HG03196 (cell line): Measurements from ENCODE around the gene BFSP2.

ENCODE experiments used
- ATAC-seq: cut with Tn5 transposase; IDR thresholded peaks from one replicate; pipeline ENCODE4 v1.9.1; 2021; ENCODE audit not compliant: unreplicated experiment

The BFSP2 gene, protein sequence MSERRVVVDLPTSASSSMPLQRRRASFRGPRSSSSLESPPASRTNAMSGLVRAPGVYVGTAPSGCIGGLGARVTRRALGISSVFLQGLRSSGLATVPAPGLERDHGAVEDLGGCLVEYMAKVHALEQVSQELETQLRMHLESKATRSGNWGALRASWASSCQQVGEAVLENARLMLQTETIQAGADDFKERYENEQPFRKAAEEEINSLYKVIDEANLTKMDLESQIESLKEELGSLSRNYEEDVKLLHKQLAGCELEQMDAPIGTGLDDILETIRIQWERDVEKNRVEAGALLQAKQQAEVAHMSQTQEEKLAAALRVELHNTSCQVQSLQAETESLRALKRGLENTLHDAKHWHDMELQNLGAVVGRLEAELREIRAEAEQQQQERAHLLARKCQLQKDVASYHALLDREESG

DNA sequence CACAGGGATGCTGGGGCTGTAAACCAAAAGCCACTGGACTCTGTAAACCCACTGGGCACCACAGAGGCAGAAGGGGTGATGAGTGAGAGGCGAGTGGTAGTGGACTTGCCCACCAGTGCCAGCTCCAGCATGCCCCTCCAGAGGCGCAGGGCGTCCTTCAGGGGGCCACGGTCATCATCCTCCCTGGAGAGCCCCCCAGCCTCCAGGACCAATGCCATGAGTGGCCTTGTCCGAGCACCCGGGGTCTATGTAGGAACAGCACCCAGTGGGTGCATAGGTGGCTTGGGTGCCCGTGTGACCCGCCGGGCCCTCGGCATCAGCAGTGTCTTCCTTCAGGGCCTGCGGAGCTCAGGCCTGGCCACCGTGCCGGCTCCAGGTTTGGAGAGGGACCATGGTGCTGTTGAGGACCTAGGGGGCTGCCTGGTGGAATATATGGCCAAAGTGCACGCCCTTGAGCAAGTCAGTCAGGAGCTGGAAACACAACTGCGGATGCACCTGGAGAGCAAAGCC lies at the start of gene BFSP2:
BFSP2 (plus strand) TSS at position 51 of the 510 bp plus-strand sequence; CDS start at position 79, 28 bp downstream.
- no peak for ATAC-seq

DNA sequence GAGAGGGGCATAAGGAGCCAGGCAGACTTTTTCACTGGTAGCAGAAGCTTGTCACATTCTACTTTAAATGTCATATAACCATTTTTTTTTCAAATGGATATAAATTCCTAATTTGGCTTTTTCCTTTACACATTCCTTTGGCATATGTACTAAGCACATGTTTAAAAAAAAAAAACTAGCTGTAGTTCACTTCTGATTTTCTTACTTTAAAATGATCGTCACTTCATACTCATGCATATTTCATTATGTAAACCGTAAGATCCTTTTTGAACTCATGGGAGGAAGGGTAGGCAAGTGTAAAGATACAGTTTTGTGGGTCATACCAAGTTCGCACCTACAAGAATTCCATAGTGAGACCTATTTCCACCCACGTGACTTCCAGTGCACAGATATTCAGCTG lies 45.1 kb upstream of the BFSP2 start:
- no peak for ATAC-seq

DNA sequence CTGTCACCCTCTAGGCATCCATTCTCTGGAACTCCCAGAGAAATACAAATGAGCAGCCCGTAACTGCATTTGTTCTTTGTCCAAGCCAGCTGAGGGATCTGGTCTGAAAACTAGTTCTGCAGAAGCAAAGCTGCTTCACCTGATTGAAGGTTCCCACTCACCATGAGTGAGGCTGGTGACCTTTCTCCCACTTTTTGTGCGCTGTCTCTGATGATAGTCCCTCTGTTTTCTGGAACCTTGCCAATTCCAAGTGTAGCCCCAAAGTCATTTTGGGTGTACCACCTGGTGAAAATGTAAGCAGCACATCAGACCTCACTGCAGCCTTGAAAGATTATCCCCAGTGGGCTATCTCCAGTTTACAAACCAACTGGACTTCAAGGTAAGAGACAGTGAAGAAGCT lies 39.4 kb upstream of the BFSP2 start:
- no peak for ATAC-seq

DNA sequence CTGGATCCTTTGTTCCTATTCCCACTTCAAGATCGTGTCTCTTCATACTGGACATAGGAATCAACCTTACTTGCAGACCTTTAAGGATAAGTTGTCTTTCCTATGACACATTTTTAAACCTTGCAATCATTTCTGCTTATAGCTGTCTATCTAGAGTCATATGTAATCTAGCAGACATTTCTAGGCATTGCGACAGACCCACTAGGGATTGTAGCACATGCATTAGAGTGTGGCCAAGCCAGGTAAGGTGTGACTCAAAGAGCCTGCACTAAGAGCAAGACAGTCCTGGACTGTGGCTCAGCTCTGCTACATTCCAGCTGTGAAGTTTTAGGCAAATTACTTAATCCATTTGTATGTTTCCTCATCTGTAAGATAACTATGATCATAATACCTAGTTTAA lies 38.8 kb upstream of the BFSP2 start:
- no peak for ATAC-seq

DNA sequence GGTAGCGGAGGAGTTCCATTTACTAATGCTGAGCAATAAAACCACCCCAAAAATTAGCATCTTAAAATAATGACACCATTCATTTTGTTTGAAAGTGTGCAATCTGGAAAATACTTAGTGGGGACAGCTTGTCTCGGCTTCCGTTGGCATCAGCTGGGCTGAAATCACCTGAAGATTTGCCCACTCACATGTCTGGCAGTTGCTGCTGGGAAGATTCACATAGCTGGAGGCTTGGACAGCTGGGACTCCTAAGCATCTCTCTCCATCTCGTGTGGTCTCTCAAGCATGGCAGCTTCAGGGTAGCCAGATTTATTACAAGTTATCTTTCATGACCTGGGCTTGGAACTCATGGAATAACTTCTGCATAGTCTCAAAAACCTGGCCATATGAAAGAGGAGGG lies 38.4 kb upstream of the BFSP2 start:
- ATAC-seq = no peak

DNA sequence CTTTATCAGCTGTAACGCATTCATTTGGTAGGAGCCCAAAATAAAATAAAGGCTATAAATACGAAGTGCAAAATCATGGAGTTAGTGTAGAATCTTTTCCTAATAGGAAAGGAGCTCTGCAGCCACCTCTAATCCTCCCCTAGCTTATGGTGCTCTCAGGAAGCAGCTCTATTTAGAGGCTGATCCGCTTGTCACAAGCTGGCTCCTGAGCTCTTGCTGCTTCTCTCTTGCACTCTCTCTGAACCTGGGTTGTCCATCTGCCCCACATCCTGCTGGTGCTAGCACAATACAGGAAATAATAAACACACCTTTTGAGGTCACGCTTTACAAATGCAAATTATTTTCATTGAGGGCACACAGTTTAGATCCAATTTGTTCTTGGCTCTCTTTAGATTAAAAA lies 37.3 kb upstream of the BFSP2 start:
- ATAC-seq = no peak

DNA sequence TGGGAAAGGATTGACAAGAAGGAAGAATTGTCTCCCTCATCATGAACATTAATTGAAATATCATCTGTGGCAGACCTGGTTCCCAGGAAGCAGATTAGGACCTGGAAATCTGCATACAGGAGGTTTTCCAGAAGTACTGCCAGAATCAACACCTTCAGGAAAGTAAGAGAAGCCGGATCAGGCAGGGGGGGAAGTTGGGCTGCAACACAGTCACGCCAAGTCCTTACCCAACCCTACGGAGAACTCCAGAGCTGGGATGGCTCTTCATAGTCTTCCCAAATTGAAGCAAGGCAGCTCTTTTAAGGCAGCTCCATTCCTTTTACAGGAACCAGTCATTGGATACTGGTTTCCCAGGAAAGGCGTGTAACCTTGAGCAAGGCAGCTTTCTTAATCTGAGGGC lies 35.2 kb upstream of the BFSP2 start:
- no peak for ATAC-seq

DNA sequence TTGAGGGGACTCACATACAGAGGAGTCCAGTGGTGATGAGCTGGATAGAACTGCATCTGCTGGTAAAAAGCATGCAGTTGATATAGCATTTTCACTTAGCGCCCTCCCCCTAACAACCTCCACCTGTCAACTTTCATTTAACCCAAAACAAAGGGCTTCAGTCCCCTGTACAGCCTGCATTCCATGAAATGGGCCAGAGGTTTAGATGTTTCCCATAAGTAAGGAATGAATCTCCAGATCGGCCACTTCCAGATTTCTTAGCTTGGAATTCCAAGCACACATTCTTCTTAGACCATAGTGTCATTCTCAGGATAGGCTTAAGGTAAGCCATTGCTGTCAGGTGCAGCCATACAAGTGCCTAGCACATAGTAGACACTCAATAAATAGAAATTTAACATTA lies 32.9 kb upstream of the BFSP2 start:
- no peak for ATAC-seq

DNA sequence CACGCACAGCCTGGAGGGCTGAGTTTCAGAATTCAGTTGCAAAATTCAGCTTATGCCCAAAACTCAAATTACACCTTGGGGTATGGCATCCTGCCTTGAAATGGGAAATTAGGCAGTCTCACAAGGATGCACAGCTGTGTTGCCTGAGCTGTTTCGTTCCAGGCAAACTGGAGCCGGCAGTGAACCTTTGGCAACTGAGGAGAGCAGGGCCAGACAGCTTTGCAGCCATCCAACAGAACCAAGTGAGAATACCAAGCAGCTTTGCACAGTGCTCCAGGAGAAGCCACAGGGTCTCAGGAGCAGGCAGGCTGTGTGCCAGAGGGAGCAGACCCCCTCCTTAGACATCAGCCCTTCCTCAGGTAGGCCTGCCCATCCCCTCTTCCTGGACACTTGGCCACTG lies 32.5 kb upstream of the BFSP2 start:
- no peak for ATAC-seq

DNA sequence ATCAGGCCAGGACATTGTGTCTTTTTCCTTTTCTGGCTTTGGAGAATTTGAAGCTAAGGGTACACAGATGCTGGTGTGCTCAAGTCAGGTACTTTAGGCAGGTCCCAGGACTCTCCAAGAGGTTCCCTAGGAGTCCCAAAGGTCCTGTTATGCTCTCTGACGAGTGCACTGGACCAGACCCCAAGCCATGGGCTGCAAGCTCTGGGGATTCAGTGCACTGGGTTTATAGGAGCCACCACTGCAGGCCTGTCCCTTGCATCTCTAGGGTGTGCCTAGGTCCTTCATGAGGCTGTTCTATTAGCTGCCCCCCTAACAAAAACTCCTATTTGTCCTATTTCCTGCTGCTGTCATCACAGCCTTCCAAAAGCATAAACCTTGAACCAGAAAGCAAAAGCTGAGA lies 31.9 kb upstream of the BFSP2 start:
- no peak for ATAC-seq

DNA sequence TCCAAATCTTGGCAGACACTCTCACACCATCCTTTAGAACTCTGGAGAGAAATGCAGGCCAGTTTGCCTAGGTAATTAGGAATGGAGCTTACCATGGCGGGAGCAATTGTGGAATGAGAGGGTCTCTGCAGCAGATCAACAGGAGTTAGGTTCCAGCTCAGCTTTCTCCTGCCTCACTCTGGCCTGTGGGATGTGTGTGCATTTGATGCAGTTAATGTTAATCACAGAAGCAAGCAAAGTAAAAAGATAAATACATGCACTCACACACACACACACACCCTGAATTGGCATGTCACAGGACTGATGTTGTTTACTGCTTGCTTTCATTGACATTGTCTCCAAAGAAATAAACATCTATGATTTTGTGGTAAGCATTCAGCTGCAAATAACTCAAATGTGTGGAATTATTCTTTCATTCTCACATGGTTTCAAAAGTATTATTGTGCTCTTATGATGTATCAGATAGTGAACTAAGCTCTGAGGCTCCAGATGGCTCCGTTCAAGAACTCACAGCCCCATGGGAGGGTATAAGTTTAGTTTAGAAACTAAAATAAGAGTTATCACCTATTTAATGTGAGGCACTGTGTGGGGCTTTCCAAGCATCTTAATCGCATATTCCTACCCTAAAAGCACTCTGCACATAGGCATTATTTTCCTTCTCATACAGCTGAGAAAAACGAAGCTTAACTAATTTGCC lies 31.3 kb upstream of the BFSP2 start:
- ATAC-seq = no peak

DNA sequence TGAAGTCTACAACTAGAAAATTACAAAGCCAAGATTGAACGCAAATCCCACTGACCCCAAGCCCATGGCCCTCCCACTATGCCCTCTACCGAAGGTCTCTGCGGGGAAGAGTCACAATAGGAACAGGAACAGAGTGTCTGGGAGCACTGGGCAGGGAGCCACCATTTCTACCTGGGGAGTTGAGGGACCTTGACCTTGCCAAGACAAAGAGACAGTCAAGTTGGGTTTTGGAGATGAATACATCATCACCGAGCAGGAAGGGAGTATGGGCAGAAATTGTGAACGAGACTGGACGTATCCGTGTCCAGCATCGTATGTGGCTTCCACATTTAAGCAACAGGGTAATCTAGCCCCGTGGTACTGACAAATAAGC lies 30.8 kb upstream of the BFSP2 start:
- ATAC-seq = no peak

DNA sequence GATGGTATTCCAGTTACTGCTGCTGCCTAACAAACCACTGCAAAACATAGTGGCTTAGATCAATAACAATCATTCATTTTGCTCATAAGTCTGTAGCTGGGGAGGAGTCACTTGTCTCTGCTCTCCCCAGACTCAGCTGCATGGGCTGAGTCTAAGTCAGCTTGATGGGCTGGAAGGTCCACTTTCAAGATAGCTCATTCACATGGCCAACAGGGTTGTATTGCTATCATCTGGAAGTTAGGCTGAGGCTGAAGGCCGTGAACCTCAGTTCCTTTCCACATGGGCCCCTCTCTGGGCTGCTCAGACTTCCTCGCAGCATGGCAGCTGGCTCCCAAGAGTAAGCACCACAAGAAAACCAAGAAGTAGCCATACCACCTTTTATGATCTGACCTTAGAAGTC lies 28.7 kb upstream of the BFSP2 start:
- no peak for ATAC-seq

DNA sequence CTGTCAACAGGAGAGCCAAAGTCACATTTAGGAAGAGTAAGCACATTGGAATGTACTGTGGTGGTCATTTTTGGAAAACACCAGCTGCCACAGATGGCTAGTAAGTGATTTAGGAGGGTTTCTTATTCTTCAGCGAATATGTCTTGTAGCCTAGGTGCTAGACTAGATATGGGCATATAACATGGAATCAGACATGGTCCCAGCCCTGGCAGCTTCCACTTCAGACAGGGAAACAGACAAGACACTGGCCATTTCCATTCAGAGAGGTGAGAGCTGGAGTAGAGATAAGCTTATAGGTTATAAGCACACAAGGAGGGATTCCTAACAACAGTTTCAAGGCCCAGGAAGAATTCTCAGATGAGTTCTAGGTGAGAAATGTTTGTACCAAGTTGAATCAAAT lies 28.2 kb upstream of the BFSP2 start:
- ATAC-seq = no peak

DNA sequence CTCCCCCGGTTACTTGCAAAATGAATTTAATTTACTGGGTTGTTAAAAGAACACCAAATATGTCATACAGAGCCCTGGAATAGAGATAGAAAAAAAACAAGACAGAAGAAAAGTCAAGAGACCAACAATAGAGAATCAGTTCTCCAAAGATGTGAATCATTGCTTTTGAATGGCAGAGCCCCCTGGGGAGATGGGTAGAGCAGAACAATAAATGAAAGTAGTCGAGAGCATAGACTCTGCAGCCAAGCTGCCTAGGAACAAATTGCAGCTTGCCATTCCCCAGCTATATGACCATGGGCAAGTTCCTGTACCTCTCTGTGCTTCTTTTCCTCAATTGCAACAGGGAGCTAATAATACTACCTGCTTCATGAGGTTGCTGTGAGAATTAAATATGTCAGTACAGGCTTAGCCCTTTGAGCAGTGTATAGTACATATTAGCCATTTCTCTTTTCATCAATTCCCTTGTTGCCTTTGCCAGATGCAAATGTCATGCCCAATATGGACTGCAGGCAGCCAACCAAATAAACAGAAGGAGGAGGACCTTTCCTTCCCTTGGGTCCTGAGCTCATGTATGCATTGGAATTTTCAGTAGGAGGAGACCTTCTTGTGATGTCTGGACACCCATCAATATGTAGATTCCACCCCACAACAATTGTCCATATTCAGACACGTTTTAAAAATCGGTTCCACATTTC lies 25.0 kb upstream of the BFSP2 start:
- no peak for ATAC-seq

DNA sequence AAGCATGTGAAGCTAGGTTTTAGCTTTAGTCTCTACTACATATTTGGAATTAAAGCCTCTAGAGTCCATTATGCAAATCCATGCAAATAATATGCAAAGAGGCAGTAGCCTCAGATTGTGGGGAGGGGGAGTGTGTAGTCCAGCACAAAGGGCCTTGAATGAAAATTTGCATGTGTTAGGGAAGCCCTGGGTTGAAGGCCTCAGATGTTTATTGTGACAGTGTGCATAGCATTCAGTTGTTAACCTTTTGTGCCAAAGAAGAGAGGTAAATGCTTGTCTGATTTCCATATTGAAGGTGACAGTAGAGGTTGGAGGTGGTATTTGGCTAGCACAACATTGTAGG lies 24.5 kb upstream of the BFSP2 start:
- ATAC-seq = no peak

DNA sequence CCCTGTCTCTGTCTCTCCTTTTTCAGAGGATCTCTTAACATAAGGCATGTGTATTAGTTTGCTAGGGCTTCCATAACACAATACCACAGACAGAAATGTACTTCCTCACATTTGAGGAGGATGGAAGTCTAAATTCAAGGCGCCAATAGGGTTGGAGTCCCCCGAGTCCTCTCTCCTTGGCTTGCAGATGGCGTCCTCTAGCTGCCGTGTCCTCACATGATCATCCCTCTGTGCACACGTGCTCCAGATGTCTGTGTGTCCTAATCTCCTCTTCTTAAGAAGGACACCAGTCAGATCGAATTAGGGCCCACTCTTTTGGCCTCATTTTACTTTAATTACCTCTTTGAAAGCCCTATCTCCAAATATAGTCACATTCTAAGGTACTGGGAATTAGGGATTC lies 23.0 kb upstream of the BFSP2 start:
- ATAC-seq = no peak

DNA sequence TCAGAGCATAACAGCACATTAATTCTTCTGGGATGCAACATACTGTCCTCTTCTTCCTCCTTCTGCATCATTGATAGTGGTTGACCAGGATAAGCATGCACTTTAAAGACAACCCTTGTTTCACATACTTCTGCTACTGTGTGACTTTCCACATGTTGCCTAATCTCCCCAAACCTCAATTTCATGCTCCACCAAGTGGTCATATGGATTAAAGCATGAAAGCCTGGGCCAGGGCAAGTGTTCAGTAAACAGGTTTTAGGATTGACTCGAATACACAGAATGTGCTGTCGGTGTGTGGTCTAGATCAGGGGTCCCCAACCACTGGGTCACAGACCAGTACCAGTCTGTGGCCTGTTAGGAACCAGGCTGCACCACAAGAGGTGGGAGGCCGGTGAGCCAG lies 22.5 kb upstream of the BFSP2 start:
- ATAC-seq = no peak

DNA sequence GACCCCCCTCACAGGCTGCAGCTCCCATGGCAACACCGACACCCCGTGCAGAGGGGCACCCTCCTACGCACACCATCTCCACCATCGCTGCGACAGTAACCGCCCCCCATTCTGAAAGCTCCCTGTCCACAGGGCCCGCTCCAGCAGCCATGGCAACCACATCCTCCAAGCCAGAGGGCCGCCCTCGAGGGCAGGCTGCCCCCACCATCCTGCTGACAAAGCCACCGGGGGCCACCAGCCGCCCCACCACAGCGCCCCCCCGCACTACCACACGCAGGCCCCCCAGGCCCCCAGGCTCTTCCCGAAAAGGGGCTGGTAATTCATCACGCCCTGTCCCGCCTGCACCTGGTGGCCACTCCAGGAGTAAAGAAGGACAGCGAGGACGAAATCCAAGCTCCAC lies 19.9 kb upstream of the BFSP2 start:
- no peak for ATAC-seq

DNA sequence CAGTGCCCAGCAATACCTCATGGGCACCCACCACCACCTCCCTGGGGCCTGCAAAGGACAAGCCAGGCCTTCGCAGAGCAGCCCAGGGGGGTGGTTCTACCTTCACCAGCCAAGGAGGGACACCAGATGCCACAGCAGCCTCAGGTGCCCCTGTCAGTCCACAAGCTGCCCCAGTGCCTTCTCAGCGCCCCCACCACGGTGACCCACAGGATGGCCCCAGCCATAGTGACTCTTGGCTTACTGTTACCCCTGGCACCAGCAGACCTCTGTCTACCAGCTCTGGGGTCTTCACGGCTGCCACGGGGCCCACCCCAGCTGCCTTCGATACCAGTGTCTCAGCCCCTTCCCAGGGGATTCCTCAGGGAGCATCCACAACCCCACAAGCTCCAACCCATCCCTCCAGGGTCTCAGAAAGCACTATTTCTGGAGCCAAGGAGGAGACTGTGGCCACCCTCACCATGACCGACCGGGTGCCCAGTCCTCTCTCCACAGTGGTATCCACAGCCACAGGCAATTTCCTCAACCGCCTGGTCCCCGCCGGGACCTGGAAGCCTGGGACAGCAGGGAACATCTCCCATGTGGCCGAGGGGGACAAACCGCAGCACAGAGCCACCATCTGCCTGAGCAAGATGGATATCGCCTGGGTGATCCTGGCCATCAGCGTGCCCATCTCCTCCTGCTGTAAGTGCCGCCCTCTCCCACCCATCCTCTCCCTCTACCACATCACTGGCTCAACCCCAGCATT lies 19.2 kb upstream of the BFSP2 start:
- no peak for ATAC-seq

DNA sequence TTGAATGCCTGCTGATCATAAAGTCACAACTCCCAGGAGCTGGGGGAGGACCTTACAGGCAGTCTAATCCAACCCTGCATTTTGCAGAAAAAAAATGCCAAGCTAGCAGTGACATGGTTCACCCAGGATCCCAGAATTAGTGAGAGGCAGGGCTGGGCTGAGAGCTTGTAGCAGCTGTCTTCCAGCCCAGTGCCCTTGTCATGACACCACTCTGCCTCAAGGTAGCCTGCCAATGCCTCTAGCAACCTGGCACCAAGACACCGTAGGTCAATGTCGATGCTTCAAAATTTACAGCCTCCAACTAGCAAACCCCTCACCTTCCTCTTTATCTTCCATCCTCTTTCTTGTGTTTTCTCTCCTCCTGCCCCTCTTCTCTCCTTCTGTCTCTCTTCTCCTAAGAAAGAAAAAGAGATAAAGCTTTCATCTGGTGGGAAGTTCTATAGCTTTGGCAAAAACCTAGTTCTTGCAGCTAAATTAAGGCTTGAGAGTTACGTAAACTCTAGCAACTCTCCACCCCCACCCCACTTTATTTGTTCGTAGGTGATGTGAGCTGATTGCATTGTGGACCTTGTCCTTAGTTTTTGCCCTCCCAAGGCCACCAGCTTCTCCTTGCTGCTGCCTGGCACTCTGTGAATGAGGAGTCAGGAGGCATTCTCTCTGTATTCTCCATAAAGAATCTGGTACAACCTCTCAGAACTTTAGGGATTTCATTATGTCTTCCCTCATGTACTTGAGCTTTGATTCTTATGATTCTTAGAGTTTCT lies 18.3 kb upstream of the BFSP2 start:
- ATAC-seq = no peak
